GM10847 (cell line): ENCODE results near the gene BABAM2.

Experiments
- POLR2A ChIP-seq: IDR thresholded peaks from 2 replicates; pipeline ENCODE4 v1.6.1; 2011; ENCODE audit not compliant: insufficient read length; ENCODE audit errors: extremely low read depth

BABAM2 gene

GRCh38 chr2:28086611-28087010 is 196.1 kb downstream of the BABAM2 start:
- no peak for TF ChIP-seq POLR2A

GRCh38 chr2:28088970-28089369 is 198.4 kb downstream of the BABAM2 start:
- TF ChIP-seq POLR2A: no peak

GRCh38 chr2:28089486-28089885 is 199.0 kb downstream of the BABAM2 start:
- no peak for TF ChIP-seq POLR2A

- no peak for TF ChIP-seq POLR2A
Observed at GRCh38 chr2:28093308-28093707, 202.8 kb downstream of the BABAM2 start.

GRCh38 chr2:28093768-28094167 is 203.2 kb downstream of the BABAM2 start:
- no peak for TF ChIP-seq POLR2A

- no peak for TF ChIP-seq POLR2A
Observed at GRCh38 chr2:28094739-28095138, 204.2 kb downstream of the BABAM2 start.

GRCh38 chr2:28095622-28096021 is 205.1 kb downstream of the BABAM2 start:
- no peak for TF ChIP-seq POLR2A

- no peak for TF ChIP-seq POLR2A
Observed at GRCh38 chr2:28096421-28096820, 205.9 kb downstream of the BABAM2 start.

GRCh38 chr2:28098501-28099225 is 208.1 kb downstream of the BABAM2 start:
- TF ChIP-seq POLR2A: no peak

GRCh38 chr2:28101123-28101522 is 210.6 kb downstream of the BABAM2 start:
- no peak for TF ChIP-seq POLR2A

GRCh38 chr2:28101892-28102291 is 211.4 kb downstream of the BABAM2 start:
- no peak for TF ChIP-seq POLR2A

- no peak for TF ChIP-seq POLR2A
Observed at GRCh38 chr2:28102455-28102874, 211.9 kb downstream of the BABAM2 start.

- TF ChIP-seq POLR2A: no peak
Observed at GRCh38 chr2:28103611-28104010, 213.1 kb downstream of the BABAM2 start.

- no peak for TF ChIP-seq POLR2A
Observed at GRCh38 chr2:28108143-28108542, 217.6 kb downstream of the BABAM2 start.

- TF ChIP-seq POLR2A: no peak
Observed at GRCh38 chr2:28117104-28117596, 226.6 kb downstream of the BABAM2 start.

- no peak for TF ChIP-seq POLR2A
Observed at GRCh38 chr2:28119631-28120030, 229.1 kb downstream of the BABAM2 start.
